22Rv1 (cell line): ENCODE measurements around the gene HTT.

Experiments
- H3K27ac ChIP-seq: fragments of 450-650 bp; 2 replicates; pipeline ENCODE4 v1.5.1; 2017
- CTCF ChIP-seq: fragments of 450-650 bp; IDR thresholded peaks from 2 replicates; pipeline ENCODE4 v1.5.1; 2017; ENCODE audit warnings: mild to moderate bottlenecking
- ZFX ChIP-seq: fragments of 450-650 bp; IDR thresholded peaks from 2 replicates; pipeline ENCODE4 v1.6.1; 2017; ENCODE audit warnings: antibody characterized with exemption, borderline replicate concordance

The HTT gene

GRCh38 chr4:3217771-3218170 lies 143.3 kb downstream of the HTT start:
- no peak overlapping the region for H3K27ac ChIP-seq
- TF ChIP-seq ZFX (no peak), CTCF (no peak)

- no peak overlapping the region for H3K27ac ChIP-seq
- TF ChIP-seq CTCF (no peak), ZFX (no peak)
Measured at GRCh38 chr4:3218824-3219760, 144.6 kb downstream of the HTT start.

- H3K27ac ChIP-seq, result no peak overlapping the region
- TF ChIP-seq ZFX (no peak), CTCF (no peak)
Measured at GRCh38 chr4:3219761-3220475, 145.4 kb downstream of the HTT start.

- TF ChIP-seq CTCF, result no peak
- no peak for TF ChIP-seq ZFX
- H3K27ac ChIP-seq, result no peak overlapping the region
Measured at GRCh38 chr4:3220476-3221183, 146.1 kb downstream of the HTT start.

- TF ChIP-seq ZFX, result no peak
- no peak for TF ChIP-seq CTCF
- no peak overlapping the region for H3K27ac ChIP-seq
Measured at GRCh38 chr4:3221184-3221494, 146.7 kb downstream of the HTT start.

- TF ChIP-seq ZFX, result no peak
- no peak for TF ChIP-seq CTCF
- H3K27ac ChIP-seq, result no peak overlapping the region
Measured at GRCh38 chr4:3221996-3222395, 147.5 kb downstream of the HTT start.
